ENCODE data around the gene TDRD7.

The TDRD7 gene

DNA sequence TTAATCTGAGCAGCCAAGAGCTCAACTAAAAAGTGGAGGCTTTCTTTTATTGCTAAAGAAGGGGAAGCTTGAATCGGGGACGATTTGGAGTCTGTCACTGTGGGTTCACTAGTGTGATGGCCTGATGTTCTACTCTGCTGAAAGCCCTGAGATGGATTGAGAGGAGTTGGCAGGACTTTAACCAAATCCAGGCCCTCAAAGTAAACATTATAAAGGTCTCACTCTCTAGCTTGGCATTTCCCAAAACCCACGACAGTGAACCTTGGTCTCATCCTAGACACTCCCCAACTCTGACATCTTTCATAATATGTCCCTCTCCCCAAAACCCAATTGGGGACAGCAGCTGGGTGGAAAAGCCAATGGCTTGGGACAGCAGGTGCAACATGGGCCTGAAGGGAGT, 122.3 kb downstream of the TDRD7 start:
- no peak for DNase-seq

DNA sequence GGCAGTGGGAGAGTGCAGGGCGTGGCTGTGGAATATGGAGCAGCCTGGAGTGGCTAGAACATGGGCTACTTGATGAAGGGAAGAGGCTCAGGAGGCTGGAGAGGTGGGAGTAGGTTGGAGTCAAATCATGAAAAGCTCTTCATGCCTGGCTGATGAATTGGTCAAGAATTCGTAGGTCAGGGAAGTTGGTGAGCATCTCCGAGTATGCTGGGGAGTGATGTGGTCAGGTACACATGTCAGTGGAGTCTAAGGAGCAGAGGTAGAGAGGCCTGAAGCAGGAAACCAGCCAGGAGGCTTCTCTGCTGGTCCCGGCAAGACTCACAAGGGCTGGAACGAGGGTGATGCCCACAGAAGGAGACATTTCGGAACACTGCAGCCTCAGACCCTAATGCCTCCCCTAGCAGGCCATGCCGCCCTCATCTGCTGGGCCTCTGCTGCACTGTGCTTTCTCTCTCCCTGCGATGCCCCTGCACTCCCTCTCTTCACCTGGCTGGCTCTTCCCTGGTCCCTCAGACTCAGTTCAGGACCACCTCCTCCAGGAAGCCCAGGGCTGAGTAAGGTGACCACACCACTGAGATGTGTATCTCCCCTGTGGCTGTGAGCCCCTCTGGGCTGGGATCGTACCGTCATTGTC, 123.2 kb downstream of the TDRD7 start:
- DNase-seq = no peak

DNA sequence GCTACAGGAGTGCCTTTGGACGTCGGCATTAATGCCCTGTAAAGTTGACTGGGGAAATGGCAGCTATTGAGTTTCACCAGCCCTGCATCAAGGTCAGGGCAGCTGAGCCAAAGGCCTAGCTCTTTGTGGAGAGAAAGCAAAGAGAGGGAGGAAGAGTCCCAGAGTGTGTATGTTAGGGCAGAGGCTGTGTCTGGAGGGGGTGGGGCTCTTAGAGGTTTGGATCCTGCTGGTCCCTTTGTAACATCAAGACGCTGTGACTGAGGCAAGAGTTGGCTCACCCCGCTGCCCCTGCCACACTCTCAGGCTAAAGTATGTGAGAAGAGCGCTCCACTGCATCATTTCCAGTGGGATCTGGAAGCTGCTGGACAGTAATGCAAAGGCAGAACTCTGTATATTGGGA, 123.9 kb downstream of the TDRD7 start:
- DNase-seq = no peak

DNA sequence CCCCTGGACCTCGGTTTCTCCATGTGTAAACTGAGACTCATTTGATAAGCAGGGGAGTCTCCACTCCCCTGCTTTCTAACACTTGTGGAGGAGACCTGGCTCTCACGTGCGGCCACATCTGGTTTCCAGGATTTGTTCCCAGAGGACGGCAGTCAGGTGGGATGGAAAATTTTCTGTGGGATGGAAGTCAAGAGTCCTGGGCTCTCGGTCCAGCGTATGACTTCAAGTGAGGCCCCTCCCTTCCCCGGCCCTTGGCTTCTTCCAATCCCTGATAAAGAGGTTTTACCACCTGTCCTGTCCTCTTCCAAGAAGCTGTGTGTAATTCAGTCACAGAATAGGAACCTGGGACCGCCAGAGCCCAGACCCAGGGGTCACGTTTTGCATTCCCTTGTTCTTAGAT, 124.6 kb downstream of the TDRD7 start:
- no peak for DNase-seq

DNA sequence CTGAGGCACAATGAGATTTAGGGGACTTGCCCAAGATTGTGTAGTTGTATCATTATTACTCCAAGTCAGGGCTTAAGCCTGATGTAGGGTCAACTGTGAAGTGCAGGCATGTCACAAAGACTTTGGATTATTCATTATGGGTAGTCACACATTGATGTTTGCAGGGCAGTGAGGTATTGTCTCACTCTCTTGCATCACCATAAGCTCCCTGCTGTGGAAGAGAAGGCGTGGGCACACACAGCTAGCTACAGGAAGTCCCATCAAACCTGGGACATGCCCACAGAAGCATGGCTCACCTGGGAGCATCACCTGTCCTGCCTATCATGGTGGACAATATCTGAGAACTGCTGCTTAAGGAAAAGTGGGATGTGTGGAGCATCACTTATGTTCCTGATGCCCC, 131.7 kb downstream of the TDRD7 start:
- DNase-seq = no peak

DNA sequence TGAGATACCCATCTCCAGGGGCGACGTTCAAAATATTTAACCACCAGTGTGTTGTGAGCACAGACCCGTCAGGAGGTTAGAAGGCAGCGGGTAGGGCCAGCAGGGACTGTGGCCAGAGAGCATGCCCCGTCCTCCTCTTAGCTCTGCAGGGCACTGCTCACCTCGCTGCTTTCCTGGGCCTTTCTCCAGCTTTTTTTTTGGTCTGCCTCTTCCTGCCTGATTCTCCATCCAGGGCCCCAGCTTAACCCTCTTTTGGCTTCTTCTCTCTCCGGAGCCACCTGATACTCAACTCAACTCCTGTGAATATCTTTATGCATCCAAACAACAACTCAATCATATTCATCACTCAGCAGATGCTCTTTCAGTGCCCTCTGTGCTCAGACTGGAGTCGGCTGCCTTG, 133.6 kb downstream of the TDRD7 start:
- DNase-seq = no peak
